Ureter (tissue), 1 donor: ENCODE data around the gene SLC19A1. TPM values are rescaled to one million over a fixed set of nuclear protein-coding genes. Genes with fewer than 3 reads are reported as not detected.

ENCODE experiments used
- DNase-seq: peaks from one replicate; pipeline ENCODE4 v3.0.0-alpha.2; 2020; ENCODE audit warnings: low spot score
- total RNA-seq: library from RNA; stranded (reverse); gene quantifications from one replicate; pipeline ENCODE4 v1.2.4, GENCODE V29; 2023
- donor health status: DM: yes; HTN: yes; CAD: no.

Gene SLC19A1
- total RNA-seq, 1 donor from 2014 or later: 23.0 TPM

GRCh38 chr21:45558044-45558721, 15.9 kb upstream of the SLC19A1 start:
- peak; percentile 42 for DNase-seq

DNA sequence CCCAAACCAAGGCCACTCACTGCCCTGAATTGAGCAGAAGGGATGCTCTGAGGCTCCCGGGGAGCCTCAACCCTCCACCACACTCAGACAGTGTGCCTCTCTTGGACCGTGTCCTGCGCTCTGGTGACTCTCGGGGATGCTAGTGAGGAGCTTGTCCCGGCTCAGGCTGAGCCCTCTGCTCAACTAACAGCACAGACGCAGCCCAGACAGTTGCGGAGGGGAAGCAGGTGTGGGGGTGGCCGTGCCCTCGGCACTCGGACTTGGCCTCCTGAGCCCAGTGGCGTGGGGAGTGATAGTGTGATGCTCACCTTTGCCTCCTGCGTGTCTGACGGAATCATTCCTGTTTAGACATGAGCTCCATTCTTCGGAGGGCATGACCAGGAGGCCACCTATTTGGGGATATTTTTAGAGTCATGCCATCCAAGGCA, 15.4 kb upstream of the SLC19A1 start:
- no peak for DNase-seq

GRCh38 chr21:45556645-45557615, 14.7 kb upstream of the SLC19A1 start:
- no peak for DNase-seq

DNA sequence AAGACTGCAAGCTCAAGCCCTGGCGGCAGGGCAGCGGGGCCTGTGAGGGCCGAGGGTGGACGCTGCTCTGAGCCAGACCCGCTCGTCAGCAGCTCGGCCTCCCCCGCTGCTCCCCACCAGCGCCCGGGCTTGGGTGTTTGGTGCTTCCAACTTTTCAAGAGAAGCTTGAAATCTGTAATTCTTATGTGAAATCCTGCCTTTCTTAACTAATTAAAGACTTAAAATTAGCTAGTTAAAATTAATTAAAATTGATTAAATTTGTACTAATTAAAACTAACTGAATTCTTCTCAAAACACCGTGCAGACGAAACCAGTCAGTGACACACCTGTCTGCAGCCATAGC, 14.0 kb upstream of the SLC19A1 start:
- DNase-seq: no peak

- DNase-seq: peak; percentile 90
Observed at GRCh38 chr21:45555557-45556301, 13.5 kb upstream of the SLC19A1 start.

GRCh38 chr21:45555251-45555556, 13.0 kb upstream of the SLC19A1 start:
- no peak for DNase-seq

DNA sequence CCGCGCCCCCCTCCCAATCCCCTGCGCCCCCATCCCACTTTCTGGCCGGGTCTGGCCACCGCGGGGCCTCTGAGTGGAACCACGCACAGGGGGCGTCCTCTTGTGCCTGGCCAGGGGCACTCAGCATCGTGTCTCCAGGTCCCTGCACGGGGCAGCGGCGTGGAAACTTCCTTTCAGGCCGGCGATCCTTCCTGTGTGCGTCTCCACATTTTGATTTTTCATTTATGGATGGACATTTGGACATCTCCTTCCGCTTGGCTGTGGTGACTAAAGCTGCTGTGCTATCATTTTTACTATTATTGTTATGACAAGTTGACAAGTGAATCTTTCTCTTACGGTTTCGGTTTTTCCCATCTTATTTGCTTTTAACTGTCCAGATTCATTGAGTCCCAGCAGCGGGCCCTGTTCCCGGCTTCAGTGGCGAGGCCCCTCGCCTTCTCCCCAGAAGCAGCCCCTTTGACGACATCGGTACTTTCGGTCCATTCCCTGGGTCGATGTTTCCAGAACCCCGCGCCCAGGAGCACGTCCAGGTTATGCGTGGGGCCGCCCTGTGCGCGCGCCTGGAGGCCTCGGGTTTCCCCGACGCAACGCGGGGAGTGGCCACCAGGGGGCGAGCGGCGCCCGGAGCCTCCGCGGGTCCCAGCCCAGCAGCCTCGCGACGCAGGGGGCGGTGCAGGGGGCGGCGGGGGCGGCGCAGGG, 12.4 kb upstream of the SLC19A1 start:
- DNase-seq: peak; percentile 91

- no peak for DNase-seq
Observed at GRCh38 chr21:45552696-45553391, 10.6 kb upstream of the SLC19A1 start.

- DNase-seq: peak; percentile 44
Observed at GRCh38 chr21:45551783-45552695, 9.8 kb upstream of the SLC19A1 start.

DNA sequence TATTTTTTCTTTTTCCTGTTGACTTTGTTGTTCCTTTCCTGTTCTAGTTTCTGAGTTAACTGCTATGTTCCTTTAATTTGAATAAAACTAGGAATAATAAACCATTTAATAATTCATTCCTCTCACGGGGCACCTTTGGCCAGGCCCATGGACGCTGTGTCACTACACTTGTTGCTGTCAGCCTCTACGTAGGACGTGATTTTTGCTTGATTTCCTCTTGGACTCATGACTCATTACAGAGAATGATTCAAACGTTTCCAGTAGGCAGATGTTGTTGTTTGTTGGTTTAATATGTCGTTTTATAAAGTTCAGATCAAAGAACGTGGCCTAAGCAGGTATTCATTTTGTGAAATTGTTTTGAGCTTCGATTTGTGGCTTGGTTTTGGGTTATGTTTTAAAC, 9.1 kb upstream of the SLC19A1 start:
- peak; percentile 50 for DNase-seq

- peak; percentile 43 for DNase-seq
Observed at GRCh38 chr21:45550522-45551210, 8.4 kb upstream of the SLC19A1 start.

DNA sequence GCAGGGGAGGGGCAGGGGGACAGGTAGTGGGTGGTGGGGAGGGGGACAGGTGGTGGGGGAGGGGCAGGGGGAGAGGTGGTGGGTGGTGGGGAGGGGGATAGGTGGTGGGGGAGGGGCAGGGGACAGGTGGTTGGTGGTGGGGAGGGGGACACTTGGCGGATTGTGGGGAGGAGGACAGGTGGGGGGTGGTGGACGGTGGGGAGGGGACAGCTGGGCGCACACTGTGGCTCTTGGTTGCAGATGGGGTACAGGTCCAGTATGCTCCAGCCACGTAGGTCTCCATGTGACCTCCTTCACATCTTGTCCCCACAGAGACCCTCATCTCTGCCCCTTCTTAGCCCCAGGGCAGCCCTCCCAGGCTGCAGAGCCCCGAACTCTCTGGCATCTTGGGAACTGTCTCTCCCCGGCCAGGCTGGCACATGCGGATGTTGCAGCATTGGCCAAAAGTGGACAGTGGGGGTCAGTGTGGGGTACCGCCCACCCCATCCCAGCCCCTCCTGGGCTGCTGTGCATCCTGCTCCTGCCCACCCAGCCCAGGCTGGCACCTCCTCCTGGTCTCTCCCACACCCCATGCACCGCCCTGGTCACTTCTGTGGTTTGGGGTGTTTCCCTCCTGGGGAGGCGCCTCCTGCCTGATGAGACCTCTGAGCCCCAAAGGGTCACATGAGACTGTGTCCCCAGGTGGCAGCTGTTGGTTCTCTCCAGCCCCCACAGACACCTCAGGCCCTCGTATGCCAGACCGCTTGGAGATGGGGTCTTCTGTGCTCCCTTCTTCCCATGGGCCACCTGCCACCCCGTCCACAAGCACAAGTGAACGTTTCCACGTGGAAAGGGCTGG, 7.6 kb upstream of the SLC19A1 start:
- DNase-seq: peak; percentile 42

- peak; percentile 38 for DNase-seq
Observed at GRCh38 chr21:45548711-45549491, 6.7 kb upstream of the SLC19A1 start.

DNA sequence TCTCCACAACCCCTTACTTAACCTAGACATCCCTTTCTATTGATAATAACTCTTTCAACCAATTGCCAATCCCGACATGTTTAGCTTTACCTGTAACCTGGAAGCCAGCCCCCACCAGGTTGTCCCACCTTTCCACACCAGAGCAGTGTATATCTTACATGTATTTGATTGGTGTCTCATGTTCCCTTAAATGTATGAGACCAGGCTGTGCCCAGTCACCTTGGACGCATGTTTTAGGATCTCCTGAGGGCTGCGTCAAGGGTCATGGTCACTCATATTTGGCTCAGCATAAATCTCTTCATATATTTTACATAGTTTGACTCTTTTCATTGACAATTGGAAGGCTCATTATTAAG, 5.3 kb upstream of the SLC19A1 start:
- DNase-seq: peak; percentile 27

GRCh38 chr21:45546636-45547544, 4.7 kb upstream of the SLC19A1 start:
- peak; percentile 35 for DNase-seq

DNA sequence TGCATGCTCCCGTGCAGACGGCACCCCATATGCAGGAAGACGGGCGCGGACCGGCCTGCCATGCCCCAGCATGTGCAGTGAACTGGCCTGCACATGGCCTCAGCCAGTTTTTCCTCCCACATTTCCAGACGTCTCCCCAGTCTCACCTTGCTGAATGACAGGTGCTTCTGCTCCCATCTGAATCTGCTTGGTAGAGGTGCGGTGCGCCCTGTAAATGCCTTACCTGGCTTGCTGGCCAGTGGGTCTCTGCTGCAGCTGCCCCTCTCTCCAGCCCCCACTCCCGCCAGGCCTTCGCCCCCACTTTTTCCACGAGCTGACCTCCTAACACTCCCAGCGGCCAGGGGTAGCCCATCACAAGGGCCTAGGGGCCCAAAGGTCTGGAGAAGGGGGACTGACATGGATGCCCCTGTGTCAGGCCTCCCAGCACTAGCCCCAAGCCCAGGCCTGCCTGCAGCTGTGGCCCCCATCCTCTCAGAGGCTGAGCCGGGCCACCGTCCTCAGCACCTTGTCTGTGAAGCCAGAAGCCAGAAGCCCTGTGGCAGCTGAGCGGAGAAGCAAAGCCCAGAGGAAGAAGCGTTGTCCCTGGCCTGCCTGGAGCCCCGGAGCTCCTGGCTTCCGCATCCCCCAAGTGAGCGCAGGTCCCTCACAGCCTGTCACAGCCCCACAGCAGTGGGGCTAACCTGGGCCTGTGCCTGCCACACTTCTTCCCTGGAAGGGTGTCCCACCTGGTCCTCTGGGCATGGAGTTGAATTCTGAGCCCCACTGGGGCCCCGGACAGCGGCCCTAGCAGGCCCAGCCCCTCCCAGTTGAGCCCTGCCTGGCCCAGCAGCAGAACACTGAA, 3.7 kb upstream of the SLC19A1 start:
- DNase-seq: peak; percentile 43
